Hepatocyte (in vitro differentiated cells): ENCODE data around the gene NT5E.

Experiments
- EZH2phosphoT487 ChIP-seq: fragments of 200-600 bp; sonication (generic); IDR thresholded peaks from one replicate; pipeline ENCODE4 v1.6.1; 2018; ENCODE audit warnings: antibody characterized with exemption, mild to moderate bottlenecking, low read depth, moderate library complexity; ENCODE audit not compliant: unreplicated experiment, severe bottlenecking
- TF ChIP-seq, protein P1 (sequence below): fragments of 200-600 bp; sonication (generic); IDR thresholded peaks from 2 replicates; pipeline ENCODE4 v1.5.1; 2016; ENCODE audit warnings: antibody characterized with exemption, mild to moderate bottlenecking; ENCODE audit not compliant: poor library complexity

DNA sequence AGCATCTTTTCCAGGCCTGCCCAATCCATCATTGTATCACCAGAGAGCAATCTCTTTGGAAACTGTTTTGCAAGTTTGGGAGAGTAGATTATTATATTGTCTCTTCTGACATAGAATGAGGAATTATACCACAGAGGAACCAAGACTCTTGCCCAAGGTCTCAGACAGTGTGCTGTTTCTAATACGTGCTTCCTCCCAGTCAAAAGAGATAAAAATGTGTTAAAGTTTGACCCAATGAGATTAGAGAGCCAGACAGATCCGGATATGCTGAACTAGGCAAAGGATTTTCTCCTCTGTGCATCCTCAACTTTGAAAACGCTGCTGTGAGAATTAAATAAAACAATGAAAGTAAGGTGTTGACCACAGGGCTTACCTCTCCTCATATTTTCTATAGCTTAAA, 18.6 kb upstream of the NT5E start:
- TF ChIP-seq, protein P1, sequence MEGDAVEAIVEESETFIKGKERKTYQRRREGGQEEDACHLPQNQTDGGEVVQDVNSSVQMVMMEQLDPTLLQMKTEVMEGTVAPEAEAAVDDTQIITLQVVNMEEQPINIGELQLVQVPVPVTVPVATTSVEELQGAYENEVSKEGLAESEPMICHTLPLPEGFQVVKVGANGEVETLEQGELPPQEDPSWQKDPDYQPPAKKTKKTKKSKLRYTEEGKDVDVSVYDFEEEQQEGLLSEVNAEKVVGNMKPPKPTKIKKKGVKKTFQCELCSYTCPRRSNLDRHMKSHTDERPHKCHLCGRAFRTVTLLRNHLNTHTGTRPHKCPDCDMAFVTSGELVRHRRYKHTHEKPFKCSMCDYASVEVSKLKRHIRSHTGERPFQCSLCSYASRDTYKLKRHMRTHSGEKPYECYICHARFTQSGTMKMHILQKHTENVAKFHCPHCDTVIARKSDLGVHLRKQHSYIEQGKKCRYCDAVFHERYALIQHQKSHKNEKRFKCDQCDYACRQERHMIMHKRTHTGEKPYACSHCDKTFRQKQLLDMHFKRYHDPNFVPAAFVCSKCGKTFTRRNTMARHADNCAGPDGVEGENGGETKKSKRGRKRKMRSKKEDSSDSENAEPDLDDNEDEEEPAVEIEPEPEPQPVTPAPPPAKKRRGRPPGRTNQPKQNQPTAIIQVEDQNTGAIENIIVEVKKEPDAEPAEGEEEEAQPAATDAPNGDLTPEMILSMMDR: no peak
- TF ChIP-seq EZH2phosphoT487: no peak
